Tibial nerve (tissue), 4 donors: ENCODE results near the gene FRK. TPM values are rescaled to one million over a fixed set of nuclear protein-coding genes. Genes with fewer than 3 reads are reported as not detected.

ENCODE experiments used
- DNase-seq, 2 donors: peaks; one replicate each; pipeline ENCODE4 v3.0.0-alpha.2; 2019; ENCODE audit warnings: low spot score in 2 of 2
- H3K27ac ChIP-seq, 4 donors: fragments of 200-600 bp; sonication (generic) in 3 of 4; one replicate each; pipeline ENCODE4 v1.5.1; 2017 to 2019; ENCODE audit warnings: mild to moderate bottlenecking in 1 of 4
- H3K27me3 ChIP-seq, 2 donors: fragments of 200-600 bp; sonication (generic) in 1 of 2; one replicate each; pipeline versions ENCODE4 v1.5.1 to v1.6.0; 2017 to 2019
- H3K36me3 ChIP-seq, 3 donors: fragments of 200-600 bp; sonication (generic); one replicate each; pipeline ENCODE4 v1.5.1; 2018 to 2019
- H3K4me1 ChIP-seq, 4 donors: fragments of 200-600 bp; sonication (generic) in 3 of 4; one replicate each; pipeline ENCODE4 v1.5.1; 2017 to 2019
- H3K4me3 ChIP-seq, 4 donors: fragments of 200-600 bp; sonication (generic) in 3 of 4; one replicate each; pipeline ENCODE4 v1.5.1; 2017 to 2019; ENCODE audit warnings: mild to moderate bottlenecking in 1 of 4, moderate library complexity in 1 of 4
- H3K9me3 ChIP-seq, 4 donors: fragments of 200-600 bp; sonication (generic) in 3 of 4; one replicate each; pipeline ENCODE4 v1.5.1; 2017 to 2019
- EP300 ChIP-seq, 2 donors: sonication (generic); formaldehyde crosslinking; IDR thresholded peaks; one replicate each; pipeline ENCODE4 v1.6.1; 2017; ENCODE audit warnings: antibody characterized with exemption in 2 of 2, mild to moderate bottlenecking in 1 of 2
- POLR2A ChIP-seq, 2 donors: fragments of 450-650 bp; IDR thresholded peaks; one replicate each; pipeline ENCODE4 v1.6.1; 2017; ENCODE audit warnings: antibody characterized with exemption in 2 of 2, mild to moderate bottlenecking in 2 of 2, moderate library complexity in 2 of 2
- WGBS, 2 donors: methylation state at CpG; one replicate each; pipeline ENCODE4 v1.1.5; 2018; 5-methylcytosine and 5-hydroxymethylcytosine counted together
- total RNA-seq, 4 donors: library from RNA; depleted of rRNA; stranded (reverse); fragments of >200 nt; gene quantifications; one replicate each; pipeline ENCODE4 v1.1.0, GENCODE V29; 2016
- TF ChIP-seq, protein P1 (sequence below), 5 experiments: fragments of 200-600 bp in 3 of 5; fragments of 450-650 bp in 2 of 5; sonication (generic) in 3 of 5; IDR thresholded peaks; one replicate each; pipeline ENCODE4 v1.5.1; 2016 to 2019; ENCODE audit warnings: antibody characterized with exemption in 5 of 5, mild to moderate bottlenecking in 3 of 5, moderate library complexity in 2 of 5

Gene FRK, protein sequence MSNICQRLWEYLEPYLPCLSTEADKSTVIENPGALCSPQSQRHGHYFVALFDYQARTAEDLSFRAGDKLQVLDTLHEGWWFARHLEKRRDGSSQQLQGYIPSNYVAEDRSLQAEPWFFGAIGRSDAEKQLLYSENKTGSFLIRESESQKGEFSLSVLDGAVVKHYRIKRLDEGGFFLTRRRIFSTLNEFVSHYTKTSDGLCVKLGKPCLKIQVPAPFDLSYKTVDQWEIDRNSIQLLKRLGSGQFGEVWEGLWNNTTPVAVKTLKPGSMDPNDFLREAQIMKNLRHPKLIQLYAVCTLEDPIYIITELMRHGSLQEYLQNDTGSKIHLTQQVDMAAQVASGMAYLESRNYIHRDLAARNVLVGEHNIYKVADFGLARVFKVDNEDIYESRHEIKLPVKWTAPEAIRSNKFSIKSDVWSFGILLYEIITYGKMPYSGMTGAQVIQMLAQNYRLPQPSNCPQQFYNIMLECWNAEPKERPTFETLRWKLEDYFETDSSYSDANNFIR
- 1 to 10 TPM in 2 of 4 donors, under 1 TPM in 2; 0.78 to 1.3 (median 0.97) TPM for total RNA-seq

- Histone ChIP-seq H3K4me1 (peaks cover 0 to 7% (median 0%) of the 10 kb centered on the region in 4 donors), H3K27ac (peak within 1 kb of the TSS in 3 of 4 donors; percentile 50 to 66 (median 65)), H3K36me3 (no peaks in the 10 kb centered on the region), H3K4me3 (peak within 1 kb of the TSS in 3 of 4 donors; percentile 3 to 44 (median 42)), H3K27me3 (no peaks in the 10 kb centered on the region), H3K9me3 (no peaks in the 10 kb centered on the region)
- DNase-seq: no peak
- no peak for TF ChIP-seq EP300 (IDR thresholded peaks at IDR 0.05)
- TF ChIP-seq, protein P1, sequence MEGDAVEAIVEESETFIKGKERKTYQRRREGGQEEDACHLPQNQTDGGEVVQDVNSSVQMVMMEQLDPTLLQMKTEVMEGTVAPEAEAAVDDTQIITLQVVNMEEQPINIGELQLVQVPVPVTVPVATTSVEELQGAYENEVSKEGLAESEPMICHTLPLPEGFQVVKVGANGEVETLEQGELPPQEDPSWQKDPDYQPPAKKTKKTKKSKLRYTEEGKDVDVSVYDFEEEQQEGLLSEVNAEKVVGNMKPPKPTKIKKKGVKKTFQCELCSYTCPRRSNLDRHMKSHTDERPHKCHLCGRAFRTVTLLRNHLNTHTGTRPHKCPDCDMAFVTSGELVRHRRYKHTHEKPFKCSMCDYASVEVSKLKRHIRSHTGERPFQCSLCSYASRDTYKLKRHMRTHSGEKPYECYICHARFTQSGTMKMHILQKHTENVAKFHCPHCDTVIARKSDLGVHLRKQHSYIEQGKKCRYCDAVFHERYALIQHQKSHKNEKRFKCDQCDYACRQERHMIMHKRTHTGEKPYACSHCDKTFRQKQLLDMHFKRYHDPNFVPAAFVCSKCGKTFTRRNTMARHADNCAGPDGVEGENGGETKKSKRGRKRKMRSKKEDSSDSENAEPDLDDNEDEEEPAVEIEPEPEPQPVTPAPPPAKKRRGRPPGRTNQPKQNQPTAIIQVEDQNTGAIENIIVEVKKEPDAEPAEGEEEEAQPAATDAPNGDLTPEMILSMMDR (IDR thresholded peaks at IDR 0.05): peak in 3 of 5 experiments; percentile 9 to 33 (median 24)
- 48 to 60% methylated on average over 7 of the region's 7 CpGs for WGBS, 2 donors
Measured at GRCh38 chr6:116060572-116061283, at the start of gene FRK. TSS of gene FRK (minus strand) at chr6:116060891. CDS start at chr6:116060311, 580 bp downstream.

DNA sequence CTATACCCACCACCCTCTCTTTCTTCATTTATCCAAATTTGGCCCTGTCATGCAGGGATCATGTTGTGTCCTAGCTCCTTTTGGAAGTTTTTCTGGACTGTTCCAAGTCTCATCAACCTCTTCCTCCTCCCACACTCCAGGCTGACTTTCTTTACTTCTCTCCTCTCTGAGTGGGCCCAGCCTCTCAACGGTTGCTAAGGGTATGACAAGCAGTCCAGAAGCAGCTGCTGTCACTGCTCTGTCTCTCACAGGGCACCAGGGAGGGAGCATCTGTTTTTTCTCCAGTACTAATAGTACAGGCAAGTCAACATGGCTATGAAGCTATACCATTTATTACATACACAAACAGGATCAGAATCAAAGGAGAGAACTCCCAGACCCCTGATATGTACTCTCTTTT, 48.1 kb upstream of the FRK start:
- TF ChIP-seq, protein P1 (IDR thresholded peaks at IDR 0.05): no peak
- TF ChIP-seq EP300 (IDR thresholded peaks at IDR 0.05) (no peak), POLR2A (IDR thresholded peaks at IDR 0.05) (no peak)
- peaks cover 0 to 52% (median 2%) of the 10 kb centered on the region in 3 donors for H3K36me3 ChIP-seq
- 35 to 68% methylated on average over 1 of the region's 1 CpG for WGBS, 2 donors

GRCh38 chr6:116106146-116106545, 45.5 kb upstream of the FRK start:
- Histone ChIP-seq H3K27ac (peak overlapping the region in 1 of 4 donors; percentile 36), H3K4me1 (peaks cover 0 to 34% (median 10%) of the 10 kb centered on the region in 4 donors), H3K27me3 (no peaks in the 10 kb centered on the region), H3K4me3 (no peak overlapping the region), H3K36me3 (peaks cover 0 to 28% (median 2%) of the 10 kb centered on the region in 3 donors), H3K9me3 (no peaks in the 10 kb centered on the region)
- TF ChIP-seq, protein P1 (IDR thresholded peaks at IDR 0.05): no peak
- no peak for TF ChIP-seq POLR2A (IDR thresholded peaks at IDR 0.05)
- TF ChIP-seq EP300 (IDR thresholded peaks at IDR 0.05): no peak
- WGBS, 2 donors: 3 to 4% methylated on average over 1 of the region's 1 CpG
- DNase-seq: no peak

More for the DNA sequence above, 48.1 kb upstream of the FRK start:
- no peak overlapping the region for H3K4me3 ChIP-seq
- peaks cover 0 to 13% (median 0%) of the 10 kb centered on the region in 4 donors for H3K4me1 ChIP-seq
- H3K27me3 ChIP-seq: no peaks in the 10 kb centered on the region
- H3K9me3 ChIP-seq: no peaks in the 10 kb centered on the region
- no peak for DNase-seq
- no peak overlapping the region for H3K27ac ChIP-seq

DNA sequence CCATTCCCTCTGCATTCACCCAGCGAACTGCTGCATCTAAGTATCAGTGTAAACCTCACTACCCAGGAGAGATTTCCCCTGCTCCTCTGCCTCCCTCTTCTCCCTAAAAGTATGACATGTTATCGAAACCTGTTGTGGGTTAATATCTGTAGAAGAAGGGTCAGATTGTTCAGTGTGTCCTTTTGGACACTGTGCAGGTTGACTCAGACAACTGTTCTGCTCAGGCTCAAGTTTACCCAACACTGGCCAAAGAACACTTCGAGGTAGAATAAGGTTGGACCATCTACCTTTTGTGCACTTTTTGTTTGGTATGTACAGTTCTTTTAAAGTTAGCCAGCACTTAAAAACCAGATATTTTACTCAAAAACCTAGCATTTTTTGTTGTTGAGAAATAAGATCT, 44.6 kb upstream of the FRK start:
- DNase-seq: no peak

More for the DNA sequence above, 44.6 kb upstream of the FRK start:
- Histone ChIP-seq H3K4me1 (peaks cover 0 to 35% (median 10%) of the 10 kb centered on the region in 4 donors), H3K27me3 (no peaks in the 10 kb centered on the region), H3K27ac (no peak overlapping the region), H3K4me3 (no peak overlapping the region), H3K36me3 (peaks cover 0 to 19% (median 2%) of the 10 kb centered on the region in 3 donors), H3K9me3 (no peaks in the 10 kb centered on the region)
- 93 to 94% methylated on average over 3 of the region's 3 CpGs for WGBS, 2 donors
- TF ChIP-seq, protein P1 (IDR thresholded peaks at IDR 0.05): no peak
- TF ChIP-seq EP300 (IDR thresholded peaks at IDR 0.05) (no peak), POLR2A (IDR thresholded peaks at IDR 0.05) (no peak)
